ENCODE measurements around the gene KIAA0040. TPM values are rescaled to one million over a fixed set of nuclear protein-coding genes. Genes with fewer than 3 reads are reported as not detected.

Gene KIAA0040
- total RNA-seq, 4 donors from 2014 or later, result 13.4 to 21.6 (median 19.8) TPM

GRCh38 chr1:175126347-175126746 is 66.2 kb downstream of the KIAA0040 start:
- Histone ChIP-seq H3K4me3 (no peak overlapping the region), H3K27me3 (no peaks in the 10 kb centered on the region), H3K27ac (no peak overlapping the region), H3K36me3 (no peaks in the 10 kb centered on the region), H3K9me3 (no peaks in the 10 kb centered on the region), H3K4me1 (peaks cover 29% of the 10 kb centered on the region)
- 39% methylated on average over 4 of the region's 4 CpGs for WGBS
- TF ChIP-seq, protein P1, sequence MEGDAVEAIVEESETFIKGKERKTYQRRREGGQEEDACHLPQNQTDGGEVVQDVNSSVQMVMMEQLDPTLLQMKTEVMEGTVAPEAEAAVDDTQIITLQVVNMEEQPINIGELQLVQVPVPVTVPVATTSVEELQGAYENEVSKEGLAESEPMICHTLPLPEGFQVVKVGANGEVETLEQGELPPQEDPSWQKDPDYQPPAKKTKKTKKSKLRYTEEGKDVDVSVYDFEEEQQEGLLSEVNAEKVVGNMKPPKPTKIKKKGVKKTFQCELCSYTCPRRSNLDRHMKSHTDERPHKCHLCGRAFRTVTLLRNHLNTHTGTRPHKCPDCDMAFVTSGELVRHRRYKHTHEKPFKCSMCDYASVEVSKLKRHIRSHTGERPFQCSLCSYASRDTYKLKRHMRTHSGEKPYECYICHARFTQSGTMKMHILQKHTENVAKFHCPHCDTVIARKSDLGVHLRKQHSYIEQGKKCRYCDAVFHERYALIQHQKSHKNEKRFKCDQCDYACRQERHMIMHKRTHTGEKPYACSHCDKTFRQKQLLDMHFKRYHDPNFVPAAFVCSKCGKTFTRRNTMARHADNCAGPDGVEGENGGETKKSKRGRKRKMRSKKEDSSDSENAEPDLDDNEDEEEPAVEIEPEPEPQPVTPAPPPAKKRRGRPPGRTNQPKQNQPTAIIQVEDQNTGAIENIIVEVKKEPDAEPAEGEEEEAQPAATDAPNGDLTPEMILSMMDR (IDR thresholded peaks at IDR 0.05), result no peak
- no peak for TF ChIP-seq POLR2AphosphoS5 (IDR thresholded peaks at IDR 0.05)
- TF ChIP-seq EP300 (IDR thresholded peaks at IDR 0.05), result no peak
- no peak for TF ChIP-seq POLR2A (IDR thresholded peaks at IDR 0.05)
- DNase-seq (ENCODE audit: low spot score in 2 of 2), result no peak

GRCh38 chr1:175124861-175125260 is 67.7 kb downstream of the KIAA0040 start:
- Histone ChIP-seq H3K9me3 (no peaks in the 10 kb centered on the region), H3K4me1 (peaks cover 23% of the 10 kb centered on the region), H3K36me3 (no peaks in the 10 kb centered on the region), H3K27me3 (no peaks in the 10 kb centered on the region), H3K4me3 (no peak overlapping the region), H3K27ac (no peak overlapping the region)
- WGBS, result 28% methylated on average over 1 of the region's 1 CpG
- TF ChIP-seq EP300 (IDR thresholded peaks at IDR 0.05) (no peak), POLR2A (IDR thresholded peaks at IDR 0.05) (no peak), POLR2AphosphoS5 (IDR thresholded peaks at IDR 0.05) (no peak)
- TF ChIP-seq, protein P1 (IDR thresholded peaks at IDR 0.05), result no peak
- no peak for DNase-seq (ENCODE audit: low spot score in 2 of 2)

GRCh38 chr1:175120511-175120910 is 72.1 kb downstream of the KIAA0040 start:
- Histone ChIP-seq H3K4me1 (no peaks in the 10 kb centered on the region), H3K27me3 (no peaks in the 10 kb centered on the region), H3K4me3 (no peak overlapping the region), H3K36me3 (no peaks in the 10 kb centered on the region), H3K27ac (no peak overlapping the region), H3K9me3 (no peaks in the 10 kb centered on the region)
- no peak for DNase-seq (ENCODE audit: low spot score in 2 of 2)
- TF ChIP-seq POLR2AphosphoS5 (IDR thresholded peaks at IDR 0.05), result no peak
- TF ChIP-seq, protein P1 (IDR thresholded peaks at IDR 0.05), result no peak
- no peak for TF ChIP-seq POLR2A (IDR thresholded peaks at IDR 0.05)
- no peak for TF ChIP-seq EP300 (IDR thresholded peaks at IDR 0.05)
- WGBS, result 94% methylated on average over 1 of the region's 1 CpG

- TF ChIP-seq EP300 (IDR thresholded peaks at IDR 0.05), result no peak
- TF ChIP-seq, protein P1 (IDR thresholded peaks at IDR 0.05), result no peak
- no peak for TF ChIP-seq POLR2A (IDR thresholded peaks at IDR 0.05)
- no peak for TF ChIP-seq POLR2AphosphoS5 (IDR thresholded peaks at IDR 0.05)
- H3K36me3 ChIP-seq, result no peaks in the 10 kb centered on the region
- 82% methylated on average over 13 of the region's 13 CpGs for WGBS
- no peak overlapping the region for H3K27ac ChIP-seq
- H3K4me3 ChIP-seq, result no peak overlapping the region
- H3K9me3 ChIP-seq, result no peaks in the 10 kb centered on the region
- H3K4me1 ChIP-seq, result no peaks in the 10 kb centered on the region
- no peaks in the 10 kb centered on the region for H3K27me3 ChIP-seq
- DNase-seq (ENCODE audit: low spot score in 2 of 2), result no peak
Measured at GRCh38 chr1:175118375-175119367, 73.9 kb downstream of the KIAA0040 start.

GRCh38 chr1:175116903-175117302 is 75.7 kb downstream of the KIAA0040 start:
- TF ChIP-seq EP300 (IDR thresholded peaks at IDR 0.05) (no peak), POLR2AphosphoS5 (IDR thresholded peaks at IDR 0.05) (no peak), POLR2A (IDR thresholded peaks at IDR 0.05) (no peak)
- TF ChIP-seq, protein P1 (IDR thresholded peaks at IDR 0.05), result no peak
- no peak overlapping the region for H3K4me3 ChIP-seq
- no peaks in the 10 kb centered on the region for H3K4me1 ChIP-seq
- 86% methylated on average over 11 of the region's 11 CpGs for WGBS
- peaks cover 5% of the 10 kb centered on the region for H3K9me3 ChIP-seq
- H3K27ac ChIP-seq, result no peak overlapping the region
- H3K36me3 ChIP-seq, result no peaks in the 10 kb centered on the region
- no peak for DNase-seq (ENCODE audit: low spot score in 2 of 2)
- H3K27me3 ChIP-seq, result no peaks in the 10 kb centered on the region
